DND-41 (cell line): Measurements from ENCODE around the gene RASGRF1.

ENCODE experiments used
- ATAC-seq: fragments of 200-7000 bp; cut with Tn5 transposase; 3 replicates; pipeline ENCODE4 v1.9.1; 2021; ENCODE audit warnings: low read depth; ENCODE audit not compliant: insufficient read depth
- DNase-seq: peaks from one replicate; pipeline ENCODE4 v3.0.0-alpha.2; 2020
- H2AFZ ChIP-seq: 2 replicates; pipeline ENCODE4 v1.6.0; 2012; ENCODE audit warnings: low read depth, low read length
- H3K27ac ChIP-seq: 2 replicates; pipeline ENCODE4 v1.5.1; 2012; ENCODE audit warnings: low read length, inconsistent platforms
- H3K27me3 ChIP-seq: fragments of 200-600 bp; sonication (generic); 2 replicates; pipeline ENCODE4 v1.6.0; 2012; ENCODE audit warnings: low read length, mild to moderate bottlenecking, inconsistent platforms; ENCODE audit not compliant: insufficient read depth, poor library complexity
- H3K36me3 ChIP-seq: 2 replicates; pipeline ENCODE4 v1.5.1; 2012; ENCODE audit warnings: low read length, inconsistent platforms; ENCODE audit not compliant: insufficient read depth
- H3K4me1 ChIP-seq: 2 replicates; pipeline ENCODE4 v1.5.1; 2012; ENCODE audit warnings: mild to moderate bottlenecking, low read length; ENCODE audit not compliant: insufficient read depth
- H3K4me2 ChIP-seq: 2 replicates; pipeline ENCODE4 v1.6.0; 2012; ENCODE audit warnings: mild to moderate bottlenecking, moderate library complexity, low read length, inconsistent platforms; ENCODE audit not compliant: insufficient read depth
- H3K4me3 ChIP-seq, 2 experiments: fragments of 200-600 bp in 1 of 2; shearing (Covaris generic) in 1 of 2; 2 replicates each; pipeline ENCODE4 v1.5.1; 2012 to 2016; ENCODE audit warnings: inconsistent platforms in 2 of 2, low read length in 2 of 2, mild to moderate bottlenecking in 2 of 2, low read depth in 1 of 2, moderate library complexity in 1 of 2
- H3K79me2 ChIP-seq: 2 replicates; pipeline ENCODE4 v1.6.0; 2012; ENCODE audit warnings: low read length, inconsistent platforms; ENCODE audit not compliant: insufficient read depth
- H3K9ac ChIP-seq: 2 replicates; pipeline ENCODE4 v1.6.0; 2012; ENCODE audit warnings: low read depth, mild to moderate bottlenecking, inconsistent platforms, low read length, moderate library complexity
- H3K9me3 ChIP-seq: 2 replicates; pipeline ENCODE4 v1.5.1; 2012; ENCODE audit warnings: low read length, moderate library complexity, mild to moderate bottlenecking, inconsistent platforms; ENCODE audit not compliant: insufficient read depth, severe bottlenecking
- H4K20me1 ChIP-seq: 2 replicates; pipeline ENCODE4 v1.6.0; 2012; ENCODE audit warnings: low read length; ENCODE audit not compliant: insufficient read depth
- EZH2 ChIP-seq: IDR thresholded peaks from 3 replicates; pipeline ENCODE4 v1.6.1; 2012; ENCODE audit warnings: borderline replicate concordance, low read depth, mild to moderate bottlenecking, moderate library complexity, low read length, inconsistent platforms; ENCODE audit not compliant: severe bottlenecking
- TF ChIP-seq, protein P1 (sequence below): IDR thresholded peaks from 2 replicates; pipeline ENCODE4 v1.5.1; 2012; ENCODE audit warnings: borderline replicate concordance, low read length, moderate library complexity, mild to moderate bottlenecking; ENCODE audit not compliant: poor library complexity, severe bottlenecking; ENCODE audit errors: extremely low read depth

Gene RASGRF1, protein sequence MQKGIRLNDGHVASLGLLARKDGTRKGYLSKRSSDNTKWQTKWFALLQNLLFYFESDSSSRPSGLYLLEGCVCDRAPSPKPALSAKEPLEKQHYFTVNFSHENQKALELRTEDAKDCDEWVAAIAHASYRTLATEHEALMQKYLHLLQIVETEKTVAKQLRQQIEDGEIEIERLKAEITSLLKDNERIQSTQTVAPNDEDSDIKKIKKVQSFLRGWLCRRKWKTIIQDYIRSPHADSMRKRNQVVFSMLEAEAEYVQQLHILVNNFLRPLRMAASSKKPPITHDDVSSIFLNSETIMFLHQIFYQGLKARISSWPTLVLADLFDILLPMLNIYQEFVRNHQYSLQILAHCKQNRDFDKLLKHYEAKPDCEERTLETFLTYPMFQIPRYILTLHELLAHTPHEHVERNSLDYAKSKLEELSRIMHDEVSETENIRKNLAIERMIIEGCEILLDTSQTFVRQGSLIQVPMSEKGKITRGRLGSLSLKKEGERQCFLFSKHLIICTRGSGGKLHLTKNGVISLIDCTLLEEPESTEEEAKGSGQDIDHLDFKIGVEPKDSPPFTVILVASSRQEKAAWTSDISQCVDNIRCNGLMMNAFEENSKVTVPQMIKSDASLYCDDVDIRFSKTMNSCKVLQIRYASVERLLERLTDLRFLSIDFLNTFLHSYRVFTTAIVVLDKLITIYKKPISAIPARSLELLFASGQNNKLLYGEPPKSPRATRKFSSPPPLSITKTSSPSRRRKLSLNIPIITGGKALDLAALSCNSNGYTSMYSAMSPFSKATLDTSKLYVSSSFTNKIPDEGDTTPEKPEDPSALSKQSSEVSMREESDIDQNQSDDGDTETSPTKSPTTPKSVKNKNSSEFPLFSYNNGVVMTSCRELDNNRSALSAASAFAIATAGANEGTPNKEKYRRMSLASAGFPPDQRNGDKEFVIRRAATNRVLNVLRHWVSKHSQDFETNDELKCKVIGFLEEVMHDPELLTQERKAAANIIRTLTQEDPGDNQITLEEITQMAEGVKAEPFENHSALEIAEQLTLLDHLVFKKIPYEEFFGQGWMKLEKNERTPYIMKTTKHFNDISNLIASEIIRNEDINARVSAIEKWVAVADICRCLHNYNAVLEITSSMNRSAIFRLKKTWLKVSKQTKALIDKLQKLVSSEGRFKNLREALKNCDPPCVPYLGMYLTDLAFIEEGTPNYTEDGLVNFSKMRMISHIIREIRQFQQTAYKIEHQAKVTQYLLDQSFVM (N-terminal part only)

DNA sequence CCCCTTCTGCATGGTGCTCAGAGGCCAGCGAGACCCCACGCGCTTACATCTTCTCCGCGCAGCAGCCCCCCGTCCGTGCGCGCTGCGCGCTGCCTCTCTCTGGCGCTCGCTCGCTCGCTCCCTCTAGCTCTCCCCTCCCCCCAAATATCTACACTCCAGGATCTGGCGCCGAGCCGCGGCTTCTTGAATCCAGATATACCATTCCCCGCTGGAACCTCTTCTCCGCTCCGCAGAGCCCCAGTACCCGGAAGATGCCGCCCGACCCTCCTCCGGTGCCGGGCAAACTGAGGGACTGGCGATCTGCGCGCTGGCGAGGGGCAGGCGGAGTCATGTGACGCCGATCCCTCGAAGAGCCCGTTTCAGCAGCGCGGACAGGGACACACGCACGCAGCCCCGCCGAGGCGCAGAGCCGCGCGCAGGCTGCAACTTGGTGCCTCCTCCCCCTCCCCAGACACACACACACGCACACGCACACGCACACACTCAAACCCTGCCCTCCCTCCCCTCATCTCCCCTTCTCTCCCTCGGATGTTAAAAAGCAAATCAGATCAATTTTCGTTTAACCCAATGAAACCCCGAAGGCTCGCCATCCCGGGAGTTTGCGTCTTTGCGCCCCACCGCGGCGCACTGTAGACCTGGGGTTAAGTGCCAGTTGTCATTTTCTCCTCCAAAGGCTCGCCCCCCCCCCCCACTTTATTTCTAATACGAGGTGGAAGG is at the start of gene RASGRF1:
TSS of gene RASGRF1 (minus strand) at position 294 of the 717 bp plus-strand sequence. CDS start at position 12, 282 bp downstream.
- H3K36me3 ChIP-seq, result no peaks in the 10 kb centered on the region
- TF ChIP-seq, protein P1, sequence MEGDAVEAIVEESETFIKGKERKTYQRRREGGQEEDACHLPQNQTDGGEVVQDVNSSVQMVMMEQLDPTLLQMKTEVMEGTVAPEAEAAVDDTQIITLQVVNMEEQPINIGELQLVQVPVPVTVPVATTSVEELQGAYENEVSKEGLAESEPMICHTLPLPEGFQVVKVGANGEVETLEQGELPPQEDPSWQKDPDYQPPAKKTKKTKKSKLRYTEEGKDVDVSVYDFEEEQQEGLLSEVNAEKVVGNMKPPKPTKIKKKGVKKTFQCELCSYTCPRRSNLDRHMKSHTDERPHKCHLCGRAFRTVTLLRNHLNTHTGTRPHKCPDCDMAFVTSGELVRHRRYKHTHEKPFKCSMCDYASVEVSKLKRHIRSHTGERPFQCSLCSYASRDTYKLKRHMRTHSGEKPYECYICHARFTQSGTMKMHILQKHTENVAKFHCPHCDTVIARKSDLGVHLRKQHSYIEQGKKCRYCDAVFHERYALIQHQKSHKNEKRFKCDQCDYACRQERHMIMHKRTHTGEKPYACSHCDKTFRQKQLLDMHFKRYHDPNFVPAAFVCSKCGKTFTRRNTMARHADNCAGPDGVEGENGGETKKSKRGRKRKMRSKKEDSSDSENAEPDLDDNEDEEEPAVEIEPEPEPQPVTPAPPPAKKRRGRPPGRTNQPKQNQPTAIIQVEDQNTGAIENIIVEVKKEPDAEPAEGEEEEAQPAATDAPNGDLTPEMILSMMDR, result no peak
- no peak for TF ChIP-seq EZH2
- H3K9ac ChIP-seq, result no peak within 1 kb of the TSS
- H3K27ac ChIP-seq, result no peak within 1 kb of the TSS
- no peak within 1 kb of the TSS for H3K4me3 ChIP-seq
- no peaks in the 10 kb centered on the region for H3K79me2 ChIP-seq
- no peaks in the 10 kb centered on the region for H3K9me3 ChIP-seq
- no peak for DNase-seq
- peaks cover 13% of the 10 kb centered on the region for H3K27me3 ChIP-seq
- no peaks in the 10 kb centered on the region for H4K20me1 ChIP-seq
- no peak within 1 kb of the TSS for H2AFZ ChIP-seq
- no peaks in the 10 kb centered on the region for H3K4me1 ChIP-seq
- H3K4me2 ChIP-seq, result no peak within 1 kb of the TSS
- no peak for ATAC-seq

DNA sequence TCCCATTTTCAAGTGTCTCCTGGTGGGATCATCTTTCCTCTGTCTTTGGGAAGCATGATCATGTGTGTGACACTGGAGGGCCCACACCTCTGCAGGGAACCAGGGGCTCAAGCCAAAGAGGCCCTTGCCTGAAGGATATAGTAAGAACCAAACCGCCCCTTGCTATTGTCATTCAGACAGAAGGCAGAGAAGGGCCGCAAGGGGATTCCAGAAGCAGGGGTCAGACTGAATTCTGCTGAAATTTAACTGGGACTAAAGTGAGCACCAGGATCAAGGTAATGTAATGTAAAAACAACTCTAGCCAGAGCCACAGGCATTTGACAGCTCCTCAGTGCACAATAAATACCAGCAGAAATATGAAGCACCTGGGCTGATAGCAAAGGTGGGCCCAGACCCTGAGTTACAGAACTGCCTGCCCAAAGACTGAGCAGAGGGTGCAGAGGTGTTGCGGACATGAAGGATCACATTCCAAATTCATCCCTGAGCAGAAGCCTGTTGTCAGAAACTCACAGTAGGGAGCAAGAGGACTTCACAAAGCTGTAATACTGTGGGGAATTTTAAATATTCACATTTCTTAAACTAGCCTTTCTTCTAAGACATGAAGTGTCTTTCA is 46.0 kb upstream of the RASGRF1 start:
- H3K27me3 ChIP-seq, result no peaks in the 10 kb centered on the region
- H3K4me3 ChIP-seq, result no peak overlapping the region

DNA sequence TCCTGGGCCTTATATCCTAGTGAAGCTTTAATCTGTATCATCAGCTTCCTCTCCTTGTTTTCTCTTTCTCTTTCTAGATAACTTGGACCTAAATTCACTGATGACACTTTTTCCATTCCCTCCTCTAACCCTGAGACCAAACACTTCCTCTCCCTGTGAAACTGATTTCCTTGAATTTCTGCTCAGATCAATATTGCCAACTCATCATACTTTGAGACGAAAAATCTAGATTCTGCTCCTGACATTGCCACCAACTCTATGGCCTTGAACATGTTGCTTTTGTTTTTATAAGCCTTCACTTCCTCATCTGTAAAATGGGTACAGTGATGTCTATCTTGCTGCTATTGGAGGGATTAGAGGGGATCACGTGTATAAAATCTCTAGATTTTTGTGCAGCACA is 42.7 kb upstream of the RASGRF1 start:
- TF ChIP-seq EZH2, result no peak
- TF ChIP-seq, protein P1, result no peak
- no peaks in the 10 kb centered on the region for H3K36me3 ChIP-seq
- H3K4me2 ChIP-seq, result no peak overlapping the region
- no peak overlapping the region for H3K27ac ChIP-seq
- no peaks in the 10 kb centered on the region for H3K79me2 ChIP-seq
- DNase-seq (no peak), ATAC-seq (no peak)
- no peaks in the 10 kb centered on the region for H3K9me3 ChIP-seq
- no peak overlapping the region for H3K9ac ChIP-seq
- H3K27me3 ChIP-seq, result no peaks in the 10 kb centered on the region
- no peak overlapping the region for H3K4me3 ChIP-seq
- H2AFZ ChIP-seq, result no peak overlapping the region
- H3K4me1 ChIP-seq, result no peaks in the 10 kb centered on the region
- no peaks in the 10 kb centered on the region for H4K20me1 ChIP-seq

More for the DNA sequence above, 46.0 kb upstream of the RASGRF1 start:
- no peaks in the 10 kb centered on the region for H3K9me3 ChIP-seq
- H3K4me2 ChIP-seq, result no peak overlapping the region
- no peaks in the 10 kb centered on the region for H3K79me2 ChIP-seq
- H3K36me3 ChIP-seq, result no peaks in the 10 kb centered on the region
- ATAC-seq (no peak), DNase-seq (no peak)
- H2AFZ ChIP-seq, result no peak overlapping the region
- TF ChIP-seq EZH2, result no peak
- TF ChIP-seq, protein P1, result no peak
- no peaks in the 10 kb centered on the region for H4K20me1 ChIP-seq
- no peak overlapping the region for H3K9ac ChIP-seq
- no peak overlapping the region for H3K27ac ChIP-seq
- no peaks in the 10 kb centered on the region for H3K4me1 ChIP-seq
